Measurements from ENCODE around the gene GPX2.

GRCh38 chr14:64953310-64953654 is 10.7 kb upstream of the GPX2 start:
- TF ChIP-seq REST (IDR thresholded peaks at IDR 0.05; ENCODE audit: low read depth) (no peak), MAX (IDR thresholded peaks at IDR 0.05) (no peak), EP300 (IDR thresholded peaks at IDR 0.05; ENCODE audit: borderline replicate concordance) (no peak)

Data from Ishikawa (cell line).